Panc1 (cell line): Measurements from ENCODE around the gene IL10RB. TPM values are rescaled to one million over a fixed set of nuclear protein-coding genes. Genes with fewer than 3 reads are reported as not detected.

Experiments
- ATAC-seq: fragments of 200-7000 bp; cut with Tn5 transposase; 2 replicates; pipeline ENCODE4 v1.9.1; 2020; ENCODE audit warnings: mild to moderate bottlenecking, moderate library complexity
- BruUV-seq: library from RNA; stranded (reverse); fragments of 400-500 nt; replicated peaks from 2 replicates; lab custom pipeline; 2021; lab: Mats Ljungman, UMichigan
- CTCF ChIA-PET: fragments of 300-600 bp; sonication (Branson Sonifier 250); formaldehyde crosslinking; loops from one replicate; lab custom pipeline; 2022; ENCODE audit warnings: antibody characterized with exemption; lab: Charles Lee
- POLR2A ChIA-PET: fragments of 300-600 bp; sonication (Branson Sonifier 250); formaldehyde crosslinking; loops from one replicate; lab custom pipeline; 2022; ENCODE audit warnings: antibody characterized with exemption; lab: Charles Lee
- DNase-seq: peaks from one replicate; pipeline ENCODE4 v3.0.0-alpha.2; 2010; ENCODE audit warnings: low read depth, low spot score
- H3K27ac ChIP-seq: 2 replicates; pipeline ENCODE4 v1.5.1; 2011; ENCODE audit warnings: mild to moderate bottlenecking, low read length, inconsistent platforms
- H3K27me3 ChIP-seq: fragments of 200-500 bp; sonication (Bioruptor generic); 2 replicates; pipeline ENCODE4 v1.6.0; 2014; ENCODE audit warnings: low read length, inconsistent platforms; ENCODE audit not compliant: control insufficient read depth, insufficient read depth
- H3K36me3 ChIP-seq: fragments of 200-500 bp; sonication (Bioruptor generic); 2 replicates; pipeline ENCODE4 v1.5.1; 2014; ENCODE audit warnings: inconsistent platforms, mild to moderate bottlenecking, low read length, moderate library complexity; ENCODE audit not compliant: control insufficient read depth, insufficient read depth
- H3K4me1 ChIP-seq: 2 replicates; pipeline ENCODE4 v1.5.1; 2011; ENCODE audit warnings: inconsistent platforms, mild to moderate bottlenecking, low read length, moderate library complexity; ENCODE audit not compliant: control insufficient read depth, insufficient read depth
- H3K4me3 ChIP-seq, 2 experiments: 2 replicates each; pipeline ENCODE4 v1.5.1; 2011 to 2012; ENCODE audit warnings: low read depth in 2 of 2, low read length in 2 of 2, mild to moderate bottlenecking in 2 of 2, inconsistent platforms in 1 of 2, moderate library complexity in 1 of 2
- H3K9me3 ChIP-seq: fragments of 200-500 bp; sonication (Bioruptor generic); 2 replicates; pipeline ENCODE4 v1.5.1; 2014; ENCODE audit warnings: low read depth, mild to moderate bottlenecking, inconsistent platforms, low read length, moderate library complexity; ENCODE audit not compliant: control insufficient read depth, insufficient read depth
- POLR2AphosphoS5 ChIP-seq: IDR thresholded peaks from 2 replicates; pipeline ENCODE4 v1.6.1; 2012; ENCODE audit warnings: mild to moderate bottlenecking, low read depth, low read length, moderate library complexity
- REST ChIP-seq, 2 experiments: IDR thresholded peaks; 2 replicates each; pipeline ENCODE4 v1.6.1; 2011 to 2012; ENCODE audit warnings: low read depth in 2 of 2, control low read depth in 1 of 2, low read length in 1 of 2, mild to moderate bottlenecking in 1 of 2, moderate library complexity in 1 of 2; ENCODE audit not compliant: insufficient read depth in 1 of 2
- SIN3A ChIP-seq: IDR thresholded peaks from 2 replicates; pipeline ENCODE4 v1.6.1; 2012; ENCODE audit warnings: low read depth, mild to moderate bottlenecking, low read length, moderate library complexity, borderline replicate concordance; ENCODE audit not compliant: insufficient read depth
- TCF7L2 ChIP-seq: IDR thresholded peaks from 2 replicates; pipeline ENCODE4 v1.6.1; 2011; ENCODE audit warnings: mild to moderate bottlenecking, low read depth, low read length, inconsistent platforms
- in situ Hi-C: cut with HindIII; loops from 2 replicates; pipeline ENCODE4 v1.10.0; 2016; ENCODE audit warnings: low sequenced_read_pairs, low pct_unique_long_range_greater_than_20kb
- intact Hi-C: fragments of 100-400 bp; cut with micrococcal nuclease; formaldehyde crosslinking; loops from one replicate; pipeline ENCODE4 v1.10.0; 2022; ENCODE audit not compliant: unreplicated experiment
- total RNA-seq: library from RNA; stranded (reverse); gene quantifications from one replicate; pipeline ENCODE4 v1.2.1, GENCODE V29; 2021; ENCODE audit not compliant: unreplicated experiment
- TF ChIP-seq, protein P1 (sequence below): fragments of 450-650 bp; IDR thresholded peaks from 2 replicates; pipeline ENCODE4 v1.5.1; 2017; ENCODE audit warnings: mild to moderate bottlenecking

IL10RB gene
- total RNA-seq, 1 experiment from 2014 or later = 17.7 TPM

GRCh38 chr21:33324291-33325221 lies 58.4 kb downstream of the IL10RB start, which contains the start of gene IFNAR1:
IFNAR1 (plus strand) TSS chr21:33324970; CDS start chr21:33325056, 86 bp downstream.
- Histone ChIP-seq H3K27ac (peak within 1 kb of the TSS; percentile 86), H3K4me3 (peak within 1 kb of the TSS; percentile 88 to 92), H3K4me1 (peaks cover 8% of the 10 kb centered on the region; the same call in 1 of the 2 replicates), H3K27me3 (no peaks in the 10 kb centered on the region), H3K9me3 (no peaks in the 10 kb centered on the region), H3K36me3 (peaks cover 2% of the 10 kb centered on the region; the same call in 1 of the 2 replicates)
- POLR2A ChIA-PET = interaction anchor here (0.6 to 1.0 kb wide), 2 partner anchors 25 to 28 kb away, joined by 5 to 7 read pairs; no protein-coding TSS in a partner anchor
- TF ChIP-seq TCF7L2 (0 out of 2 replicates have a peak, but pooled peaks have one; percentile 41), POLR2AphosphoS5 (peak; percentile 73; the same call in 1 of the 2 replicates), SIN3A (no peak), REST (IDR thresholded peaks at IDR 0.05; ENCODE audit: insufficient read depth in 1 of 2, low read depth in 2 of 2, low read length in 1 of 2) (no peak)
- TF ChIP-seq, protein P1, sequence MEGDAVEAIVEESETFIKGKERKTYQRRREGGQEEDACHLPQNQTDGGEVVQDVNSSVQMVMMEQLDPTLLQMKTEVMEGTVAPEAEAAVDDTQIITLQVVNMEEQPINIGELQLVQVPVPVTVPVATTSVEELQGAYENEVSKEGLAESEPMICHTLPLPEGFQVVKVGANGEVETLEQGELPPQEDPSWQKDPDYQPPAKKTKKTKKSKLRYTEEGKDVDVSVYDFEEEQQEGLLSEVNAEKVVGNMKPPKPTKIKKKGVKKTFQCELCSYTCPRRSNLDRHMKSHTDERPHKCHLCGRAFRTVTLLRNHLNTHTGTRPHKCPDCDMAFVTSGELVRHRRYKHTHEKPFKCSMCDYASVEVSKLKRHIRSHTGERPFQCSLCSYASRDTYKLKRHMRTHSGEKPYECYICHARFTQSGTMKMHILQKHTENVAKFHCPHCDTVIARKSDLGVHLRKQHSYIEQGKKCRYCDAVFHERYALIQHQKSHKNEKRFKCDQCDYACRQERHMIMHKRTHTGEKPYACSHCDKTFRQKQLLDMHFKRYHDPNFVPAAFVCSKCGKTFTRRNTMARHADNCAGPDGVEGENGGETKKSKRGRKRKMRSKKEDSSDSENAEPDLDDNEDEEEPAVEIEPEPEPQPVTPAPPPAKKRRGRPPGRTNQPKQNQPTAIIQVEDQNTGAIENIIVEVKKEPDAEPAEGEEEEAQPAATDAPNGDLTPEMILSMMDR = no peak
- in situ Hi-C loops = no loop called here
- CTCF ChIA-PET = interaction anchor here (0.6 to 1.1 kb wide), 4 partner anchors 25 to 1043 kb away, joined by 3 to 4 read pairs (median 4); no protein-coding TSS in a partner anchor
- DNase-seq (peak; percentile 73), ATAC-seq (peak; percentile 96)
- no TSS peak for BruUV-seq
- intact Hi-C loops = no loop called here

GRCh38 chr21:33325222-33326067 lies 59.3 kb downstream of the IL10RB start:
- Histone ChIP-seq H3K4me1 (peaks cover 8% of the 10 kb centered on the region; the same call in 1 of the 2 replicates), H3K27ac (peak overlapping the region; percentile 81), H3K4me3 (peak overlapping the region; percentile 88 to 92), H3K9me3 (no peaks in the 10 kb centered on the region), H3K36me3 (peaks cover 2% of the 10 kb centered on the region; the same call in 1 of the 2 replicates), H3K27me3 (no peaks in the 10 kb centered on the region)
- ChIA-PET CTCF (interaction anchor here (0.6 to 1.1 kb wide), 4 partner anchors 24 to 1042 kb away, joined by 3 to 4 read pairs (median 4); no protein-coding TSS in a partner anchor), POLR2A (interaction anchor here (0.6 to 1.0 kb wide), 2 partner anchors 26 to 28 kb away, joined by 5 to 7 read pairs; no protein-coding TSS in a partner anchor)
- TF ChIP-seq SIN3A = no peak
- DNase-seq (no peak), ATAC-seq (peak; percentile 74)
- in situ Hi-C loops (no loop called here), intact Hi-C loops (no loop called here)
- no TSS peak for BruUV-seq
